Measurements from ENCODE around the gene SCP2D1. TPM values are rescaled to one million over a fixed set of nuclear protein-coding genes. Genes with fewer than 3 reads are reported as not detected.

SCP2D1 gene
- total RNA-seq, 1 experiment from 2014 or later, result not detected

DNA sequence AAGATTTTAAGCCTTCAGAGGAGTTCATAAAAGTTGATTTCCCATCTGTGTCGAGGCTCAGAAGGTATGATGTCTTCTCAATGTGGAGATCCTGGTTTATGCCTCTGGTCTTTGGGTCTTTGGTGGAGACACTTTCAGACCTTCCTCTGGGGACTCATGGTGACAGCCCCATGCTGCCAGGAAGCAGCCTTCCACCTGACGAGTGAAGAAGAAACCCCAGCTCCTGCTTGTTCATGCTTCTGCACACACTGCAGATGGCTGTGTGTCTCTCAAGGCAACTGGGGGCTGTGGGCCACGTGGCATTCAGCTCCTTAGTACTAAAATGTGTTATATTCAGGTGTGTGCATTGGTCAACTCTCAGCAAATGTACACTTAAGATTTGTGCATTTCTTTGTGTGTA, 4.9 kb upstream of the SCP2D1 start:
- Histone ChIP-seq H3K9ac (ENCODE audit: low read length) (no peak overlapping the region), H3K4me3 (replicated peaks in 1 of 2; ENCODE audit: low read depth in 1 of 2, low read length in 2 of 2) (no peak overlapping the region), H3K27ac (ENCODE audit: low read depth, low read length) (no peak overlapping the region), H3K9me2 (ENCODE audit: insufficient read depth) (no peaks in the 10 kb centered on the region), H3K9me3 (ENCODE audit: control insufficient read depth in 1 of 2, insufficient read depth in 1 of 2, low read depth in 1 of 2, low read length in 2 of 2) (no peaks in the 10 kb centered on the region), H2AFZ (ENCODE audit: low read depth, low read length, poor library complexity, severe bottlenecking) (no peak overlapping the region), H4K20me1 (ENCODE audit: insufficient read depth) (no peaks in the 10 kb centered on the region), H3K4me1 (ENCODE audit: control insufficient read depth in 1 of 2, insufficient read depth in 2 of 2, low read length in 2 of 2) (no peaks in the 10 kb centered on the region), H3K4me2 (ENCODE audit: low read length) (no peak overlapping the region), H3K36me3 (ENCODE audit: control insufficient read depth in 1 of 2, insufficient read depth in 2 of 2, low read length in 2 of 2) (no peaks in the 10 kb centered on the region), H3K79me2 (ENCODE audit: insufficient read depth, low read length) (no peaks in the 10 kb centered on the region), H3K27me3 (ENCODE audit: insufficient read depth, low read length) (peaks cover 6% of the 10 kb centered on the region; the same call in 1 of the 2 replicates)
- no peak for TF ChIP-seq YY1 (IDR thresholded peaks at IDR 0.05; ENCODE audit: extremely low read depth, insufficient replicate concordance, low read depth, low read length)
- TF ChIP-seq SP1 (IDR thresholded peaks at IDR 0.05; ENCODE audit: low read depth), result no peak
- no peak for TF ChIP-seq EZH2 (IDR thresholded peaks at IDR 0.05)
- TF ChIP-seq ZNF274 (IDR thresholded peaks at IDR 0.05; ENCODE audit: low read depth, low read length), result no peak
- TF ChIP-seq, protein P1, sequence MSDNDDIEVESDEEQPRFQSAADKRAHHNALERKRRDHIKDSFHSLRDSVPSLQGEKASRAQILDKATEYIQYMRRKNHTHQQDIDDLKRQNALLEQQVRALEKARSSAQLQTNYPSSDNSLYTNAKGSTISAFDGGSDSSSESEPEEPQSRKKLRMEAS (IDR thresholded peaks at IDR 0.05), result no peak
- no peak for TF ChIP-seq CBX3 (IDR thresholded peaks at IDR 0.05; ENCODE audit: low read depth)
- no peak for TF ChIP-seq POLR2A (IDR thresholded peaks at IDR 0.05; ENCODE audit: borderline replicate concordance, extremely low read depth, insufficient read depth, insufficient read length)
- TF ChIP-seq, protein P2, sequence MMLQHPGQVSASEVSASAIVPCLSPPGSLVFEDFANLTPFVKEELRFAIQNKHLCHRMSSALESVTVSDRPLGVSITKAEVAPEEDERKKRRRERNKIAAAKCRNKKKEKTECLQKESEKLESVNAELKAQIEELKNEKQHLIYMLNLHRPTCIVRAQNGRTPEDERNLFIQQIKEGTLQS (IDR thresholded peaks at IDR 0.05), result no peak
- TF ChIP-seq POLR2AphosphoS5 (IDR thresholded peaks at IDR 0.05; ENCODE audit: low read depth, low read length), result no peak
- no peak for TF ChIP-seq RAD21 (IDR thresholded peaks at IDR 0.05; ENCODE audit: low read depth)
- no peak for DNase-seq (ENCODE audit: low read depth, low spot score)
- ChIA-PET POLR2A (no interaction called here), RAD21 (ENCODE audit: low non-redundant PET in 1 of 2, low total read pairs in 2 of 2, uncharacterized antibody in 2 of 2, unreplicated experiment in 2 of 2) (no interaction called here), CTCF (no interaction called here)
- no TSS peak for BruUV-seq (replicated peaks)
- intact Hi-C loops (cut with micrococcal nuclease), result no loop called here
- ATAC-seq, result no peak

DNA sequence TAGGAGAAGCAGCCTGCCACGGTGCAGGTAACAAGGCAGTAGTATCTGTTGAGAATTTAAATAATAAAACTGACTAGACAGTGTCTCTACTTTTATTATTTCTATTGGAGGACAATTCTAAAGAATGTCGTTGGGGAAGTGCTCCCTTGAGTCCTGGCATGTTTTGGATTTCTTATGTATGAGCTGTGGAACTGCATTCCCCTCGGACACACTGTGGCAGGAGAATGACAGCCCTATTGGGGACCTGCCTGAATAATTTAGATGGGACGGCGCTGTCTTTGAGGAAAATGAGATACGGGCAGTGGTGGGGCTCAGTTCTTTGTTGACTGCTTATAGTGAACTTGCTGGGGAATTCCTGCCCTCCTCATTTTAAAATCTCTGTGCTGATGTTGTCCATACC, 2.4 kb upstream of the SCP2D1 start:
- no peak for TF ChIP-seq CBX3 (IDR thresholded peaks at IDR 0.05; ENCODE audit: low read depth)
- Histone ChIP-seq H3K27me3 (ENCODE audit: insufficient read depth, low read length) (peaks cover 6% of the 10 kb centered on the region; the same call in 1 of the 2 replicates), H2AFZ (ENCODE audit: low read depth, low read length, poor library complexity, severe bottlenecking) (no peak overlapping the region), H4K20me1 (ENCODE audit: insufficient read depth) (no peaks in the 10 kb centered on the region), H3K9ac (ENCODE audit: low read length) (no peak overlapping the region), H3K4me1 (ENCODE audit: control insufficient read depth in 1 of 2, insufficient read depth in 2 of 2, low read length in 2 of 2) (no peaks in the 10 kb centered on the region), H3K4me2 (ENCODE audit: low read length) (no peak overlapping the region), H3K79me2 (ENCODE audit: insufficient read depth, low read length) (no peaks in the 10 kb centered on the region), H3K4me3 (replicated peaks in 1 of 2; ENCODE audit: low read depth in 1 of 2, low read length in 2 of 2) (no peak overlapping the region), H3K27ac (ENCODE audit: low read depth, low read length) (no peak overlapping the region), H3K36me3 (ENCODE audit: control insufficient read depth in 1 of 2, insufficient read depth in 2 of 2, low read length in 2 of 2) (no peaks in the 10 kb centered on the region), H3K9me2 (ENCODE audit: insufficient read depth) (no peaks in the 10 kb centered on the region), H3K9me3 (ENCODE audit: control insufficient read depth in 1 of 2, insufficient read depth in 1 of 2, low read depth in 1 of 2, low read length in 2 of 2) (no peaks in the 10 kb centered on the region)
- DNase-seq (ENCODE audit: low read depth, low spot score) (no peak), ATAC-seq (no peak)
- BruUV-seq (replicated peaks), result no TSS peak
- ChIA-PET CTCF (no interaction called here), RAD21 (ENCODE audit: low non-redundant PET in 1 of 2, low total read pairs in 2 of 2, uncharacterized antibody in 2 of 2, unreplicated experiment in 2 of 2) (no interaction called here), POLR2A (no interaction called here)
- intact Hi-C loops (cut with micrococcal nuclease), result no loop called here
